IMR-90 (cell line): ENCODE measurements around the gene ALKAL2. TPM values are rescaled to one million over a fixed set of nuclear protein-coding genes. Genes with fewer than 3 reads are reported as not detected.
"Not testable (repeated sequence)": the region's sequence is repeated elsewhere in the genome, so short reads cannot be mapped to it uniquely, and the experiment has no call there.

Experiments
- ATAC-seq: fragments of 200-7000 bp; cut with Tn5 transposase; 2 replicates; pipeline ENCODE4 v1.9.1; 2020; ENCODE audit warnings: low read depth, mild to moderate bottlenecking, moderate library complexity
- BruUV-seq: library from RNA; stranded (reverse); fragments of 400-500 nt; replicated peaks from 2 replicates; lab custom pipeline; 2021; lab: Mats Ljungman, UMichigan
- CTCF ChIA-PET: fragments of 300-600 bp; formaldehyde crosslinking; extraction: SDS; loops from one replicate; lab custom pipeline; 2021; ENCODE audit warnings: antibody characterized with exemption; lab: Yijun Ruan, JAX
- POLR2A ChIA-PET: fragments of 300-600 bp; sonication (Branson Sonifier 250); formaldehyde crosslinking; loops from one replicate; lab custom pipeline; 2022; ENCODE audit warnings: antibody characterized with exemption; ENCODE audit not compliant: unreplicated experiment; lab: Charles Lee
- DNase-seq: peaks from one replicate; pipeline ENCODE4 v3.0.0; 2013
- H2AFZ ChIP-seq: replicated peaks from 2 replicates; pipeline ENCODE3; 2013; ENCODE audit warnings: low read length, mild to moderate bottlenecking; ENCODE audit not compliant: poor library complexity
- H2AK5ac ChIP-seq: 2 replicates; pipeline ENCODE4 v1.6.1; 2013; ENCODE audit warnings: low read depth, low read length, inconsistent platforms
- H2AK9ac ChIP-seq: replicated peaks from 2 replicates; pipeline ENCODE3; 2013; ENCODE audit warnings: mild to moderate bottlenecking, low read depth, low read length, moderate library complexity; ENCODE audit not compliant: poor library complexity
- H2BK120ac ChIP-seq: 2 replicates; pipeline ENCODE4 v1.6.1; 2013; ENCODE audit warnings: low read depth, low read length, inconsistent platforms
- H2BK15ac ChIP-seq: 3 replicates; pipeline ENCODE4 v1.6.1; 2013; ENCODE audit warnings: low read depth, low read length, inconsistent platforms
- H2BK20ac ChIP-seq: 2 replicates; pipeline ENCODE4 v1.6.1; 2013; ENCODE audit warnings: low read depth, mild to moderate bottlenecking, inconsistent platforms, low read length, moderate library complexity
- H2BK5ac ChIP-seq: 2 replicates; pipeline ENCODE4 v1.6.1; 2013; ENCODE audit warnings: mild to moderate bottlenecking, low read depth, low read length, inconsistent platforms; ENCODE audit not compliant: poor library complexity, severe bottlenecking
- H3K14ac ChIP-seq: replicated peaks from 2 replicates; pipeline ENCODE4 v1.6.1; 2013; ENCODE audit warnings: low read depth, low read length, inconsistent platforms
- H3K18ac ChIP-seq: 2 replicates; pipeline ENCODE4 v1.6.1; 2013; ENCODE audit warnings: low read depth, low read length, control low read depth
- H3K23ac ChIP-seq: 2 replicates; pipeline ENCODE4 v1.6.1; 2013; ENCODE audit warnings: low read depth, low read length, inconsistent platforms
- H3K27ac ChIP-seq: 2 replicates; pipeline ENCODE4 v1.5.1; 2013; ENCODE audit warnings: mild to moderate bottlenecking, control low read depth, low read length; ENCODE audit not compliant: insufficient read depth
- H3K27me3 ChIP-seq: 2 replicates; pipeline ENCODE4 v1.6.1; 2013; ENCODE audit warnings: low read length; ENCODE audit not compliant: control insufficient read depth, insufficient read depth
- H3K36me3 ChIP-seq: 2 replicates; pipeline ENCODE4 v1.6.1; 2013; ENCODE audit warnings: low read length, mixed read lengths; ENCODE audit not compliant: control insufficient read depth, insufficient read depth
- H3K4ac ChIP-seq: 2 replicates; pipeline ENCODE4 v1.6.1; 2013; ENCODE audit warnings: low read depth, low read length, inconsistent platforms
- H3K4me1 ChIP-seq: 2 replicates; pipeline ENCODE4 v1.6.1; 2013; ENCODE audit warnings: low read length, mixed read lengths; ENCODE audit not compliant: control insufficient read depth, insufficient read depth
- H3K4me2 ChIP-seq: 2 replicates; pipeline ENCODE4 v1.6.1; 2013; ENCODE audit warnings: low read depth, mild to moderate bottlenecking, control low read depth, low read length, moderate library complexity
- H3K4me3 ChIP-seq: 2 replicates; pipeline ENCODE4 v1.5.1; 2013; ENCODE audit warnings: low read depth, mild to moderate bottlenecking, control low read depth, low read length, moderate library complexity; ENCODE audit not compliant: insufficient read depth
- H3K56ac ChIP-seq: 2 replicates; pipeline ENCODE4 v1.6.1; 2013; ENCODE audit warnings: low read length, inconsistent platforms; ENCODE audit not compliant: insufficient read depth; ENCODE audit errors: extremely low read depth
- H3K79me1 ChIP-seq, 2 experiments: 2 replicates each; pipeline ENCODE4 v1.6.1; 2013; ENCODE audit warnings: low read length in 2 of 2, inconsistent platforms in 1 of 2, low read depth in 1 of 2
- H3K9ac ChIP-seq: 2 replicates; pipeline ENCODE4 v1.6.1; 2013; ENCODE audit warnings: low read depth, low read length, control low read depth
- H3K9me1 ChIP-seq: 2 replicates; pipeline ENCODE4 v1.6.1; 2013; ENCODE audit warnings: low read length, inconsistent platforms; ENCODE audit not compliant: insufficient read depth
- H3K9me3 ChIP-seq: 2 replicates; pipeline ENCODE4 v1.6.1; 2013; ENCODE audit warnings: low read length; ENCODE audit not compliant: control insufficient read depth, insufficient read depth
- H4K20me1 ChIP-seq: 2 replicates; pipeline ENCODE4 v1.6.1; 2013; ENCODE audit warnings: low read length, inconsistent platforms; ENCODE audit not compliant: insufficient read depth
- H4K5ac ChIP-seq: 2 replicates; pipeline ENCODE4 v1.6.1; 2013; ENCODE audit warnings: mild to moderate bottlenecking, low read depth, low read length, control low read depth
- H4K8ac ChIP-seq, 2 experiments: 2 replicates each; pipeline ENCODE4 v1.6.1; 2013; ENCODE audit warnings: low read depth in 2 of 2, low read length in 2 of 2, control low read depth in 1 of 2, inconsistent platforms in 1 of 2
- H4K91ac ChIP-seq: 2 replicates; pipeline ENCODE4 v1.6.1; 2013; ENCODE audit warnings: low read depth, low read length, inconsistent platforms; ENCODE audit not compliant: insufficient read depth
- WGBS, 2 experiments: methylation state at CpG; one replicate each; pipeline versions ENCODE4 v1.1.5 to v1.1.7; 2013; ENCODE audit warnings: missing lambda C conversion rate in 2 of 2; ENCODE audit not compliant: insufficient read length in 1 of 2; ENCODE audit errors: extremely low coverage in 2 of 2; 5-methylcytosine and 5-hydroxymethylcytosine counted together
- dilution Hi-C: fragments of 300-500 bp; cut with HindIII; formaldehyde crosslinking; loops from one replicate; pipeline ENCODE4 v1.14.3; 2018; ENCODE audit warnings: low sequenced_read_pairs; ENCODE audit not compliant: unreplicated experiment
- in situ Hi-C: fragments of 300-500 bp; cut with MboI; formaldehyde crosslinking; loops from 3 replicates; pipeline ENCODE4 v1.14.3; 2019; ENCODE audit warnings: low sequenced_read_pairs, inconsistent platforms, mixed read lengths
- intact Hi-C: fragments of 100-400 bp; cut with micrococcal nuclease; formaldehyde crosslinking; loops from 2 replicates; pipeline ENCODE4 v1.10.0; 2022
- polyA plus RNA-seq, 3 experiments: library from polyadenylated mRNA; depleted of rRNA; stranded (reverse); fragments of >200 nt; gene quantifications; 2 replicates each; pipeline ENCODE4 v1.2.3, GENCODE V29; 2012; ENCODE audit warnings: low replicate concordance in 1 of 3
- total RNA-seq: library from RNA; depleted of rRNA; stranded (reverse); fragments of >200 nt; gene quantifications from 2 replicates; pipeline ENCODE4 v1.2.3, GENCODE V29; 2012

The ALKAL2 gene
- total and polyA plus RNA-seq, 2 of the 4 experiments (the other 2 are of a cell fraction): not detected

- H4K8ac ChIP-seq, H3K4ac ChIP-seq, intact Hi-C loops, H4K20me1 ChIP-seq, H2AK5ac ChIP-seq, H3K4me3 ChIP-seq, dilution Hi-C loops, H3K27ac ChIP-seq, H2BK120ac ChIP-seq, POLR2A ChIA-PET, H2AFZ ChIP-seq, H3K9me1 ChIP-seq, H3K56ac ChIP-seq, H3K4me1 ChIP-seq, CTCF ChIA-PET, H2BK15ac ChIP-seq, H3K27me3 ChIP-seq, H3K14ac ChIP-seq, ATAC-seq, BruUV-seq, H3K23ac ChIP-seq, H2AK9ac ChIP-seq, H4K5ac ChIP-seq, H2BK20ac ChIP-seq, H3K18ac ChIP-seq, H4K91ac ChIP-seq, H2BK5ac ChIP-seq, DNase-seq, H3K4me2 ChIP-seq, in situ Hi-C loops, H3K79me1 ChIP-seq, H3K9ac ChIP-seq, H3K36me3 ChIP-seq: not testable (repeated sequence)
- no CpG with 5 or more reads among the region's 6 CpGs for WGBS, 2 experiments
- H3K9me3 ChIP-seq: peaks cover 34% of the 10 kb centered on the region
Observed at GRCh38 chr2:315925-316324, 28.0 kb upstream of the ALKAL2 start.
